Left ventricle myocardium superior (tissue), 1 donor: ENCODE data around the gene FLNA. TPM values are rescaled to one million over a fixed set of nuclear protein-coding genes. Genes with fewer than 3 reads are reported as not detected.
"Not testable (repeated sequence)": the region's sequence is repeated elsewhere in the genome, so short reads cannot be mapped to it uniquely, and the experiment has no call there.

Experiments used
- ATAC-seq: fragments of 200-7000 bp; cut with Tn5 transposase; one replicate; pipeline ENCODE4 v1.9.1; 2020; ENCODE audit warnings: mild to moderate bottlenecking, moderate library complexity
- DNase-seq: peaks from one replicate; pipeline ENCODE4 v3.0.0-alpha.2; 2020
- intact Hi-C: fragments of 100-400 bp; cut with micrococcal nuclease; formaldehyde crosslinking; loops from one replicate; pipeline ENCODE4 v1.11.0; 2022
- total RNA-seq: library from RNA; stranded (reverse); fragmentation: NEBNext Ultra II Directional; extraction: Animal tissue kit (Norgen Biotek cat#: 25700); gene quantifications from one replicate; pipeline ENCODE4 v1.2.1, GENCODE V29; 2021
- donor health status: DM: no; HTN: yes; CAD: no; lungs with severe emphysema.

Gene FLNA
- total RNA-seq, 1 donor from 2014 or later, result 228 TPM

DNA sequence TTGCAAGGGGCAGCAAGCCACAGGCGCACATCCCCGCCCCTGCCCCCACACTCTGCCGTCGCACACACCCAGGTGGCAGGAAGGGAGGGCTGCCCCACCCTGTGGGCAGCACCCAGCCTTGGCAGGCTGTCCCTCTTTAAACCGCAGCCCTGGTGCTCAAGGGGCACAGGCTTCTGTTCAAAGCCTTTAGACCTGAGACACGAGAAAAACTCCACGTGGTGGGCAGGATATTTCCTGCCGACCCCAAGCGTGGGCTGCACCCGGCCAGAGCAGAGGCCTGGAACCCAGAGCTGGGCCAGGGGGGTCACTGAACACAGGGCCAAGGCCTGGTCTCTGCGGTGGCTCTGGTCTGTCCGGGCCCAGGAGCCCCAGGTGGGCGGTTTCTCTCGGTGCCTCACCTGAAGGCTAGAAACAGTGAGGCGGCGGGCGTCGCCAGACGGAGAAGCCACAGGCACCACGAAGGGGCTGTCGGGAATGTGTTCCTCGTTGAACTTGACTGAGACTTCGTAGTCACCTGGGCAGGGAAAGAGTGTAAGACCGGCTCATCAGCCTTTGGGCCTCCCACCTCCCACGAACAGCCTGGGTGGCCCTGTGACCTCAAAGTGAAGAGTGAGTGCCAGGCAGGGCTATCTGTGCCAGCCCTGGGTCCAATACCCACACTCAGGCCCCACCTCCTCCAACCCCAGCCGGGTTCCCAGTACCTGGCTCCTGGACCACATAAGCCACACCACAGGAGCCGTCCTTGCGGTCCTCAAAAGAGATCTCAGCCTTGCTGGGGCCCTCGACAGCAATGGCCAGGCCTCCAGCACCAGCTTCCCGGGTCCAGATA lies 23.0 kb downstream of the FLNA start:
- intact Hi-C loops, result no loop called here
- peak; percentile 25 for DNase-seq
- no peak for ATAC-seq

DNA sequence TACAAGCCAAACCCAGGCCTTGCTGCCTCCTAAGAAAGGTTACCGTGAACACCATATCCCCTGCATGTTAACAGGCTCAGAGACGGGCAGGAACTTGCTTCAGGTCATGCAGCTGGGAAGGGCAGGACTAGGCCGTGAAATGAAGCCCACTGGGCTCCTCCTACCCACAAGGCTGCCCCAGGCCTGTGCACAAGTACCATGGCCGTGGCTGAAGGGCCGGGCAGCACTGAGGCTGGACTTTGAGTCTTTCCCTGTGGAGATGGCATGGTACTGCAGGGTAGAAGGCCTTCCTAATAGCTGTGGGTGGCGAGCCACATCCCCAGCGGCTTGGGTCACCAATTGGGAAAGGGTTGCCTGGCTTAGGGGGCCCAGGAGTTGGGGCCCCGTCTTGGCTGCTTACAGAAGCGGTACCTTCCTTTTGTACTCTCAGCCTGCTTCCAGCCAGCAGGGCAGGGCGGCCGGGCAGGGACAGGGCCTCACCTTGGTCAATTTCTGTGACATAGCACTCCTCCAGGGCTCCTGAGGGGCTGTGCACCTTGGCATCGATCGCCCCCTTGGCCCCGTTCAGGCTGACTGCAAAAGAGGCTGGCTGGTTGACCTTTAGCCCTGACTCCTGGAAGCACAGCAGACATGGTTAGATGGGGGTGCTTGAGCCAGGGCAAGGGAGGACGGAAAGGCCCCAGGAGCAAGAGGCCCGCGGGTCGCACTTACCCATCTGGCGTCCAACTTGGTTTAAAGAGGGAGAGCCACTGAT lies 23.8 kb downstream of the FLNA start:
- ATAC-seq (no peak), DNase-seq (peak; percentile 12)
- intact Hi-C loops, result no loop called here

DNA sequence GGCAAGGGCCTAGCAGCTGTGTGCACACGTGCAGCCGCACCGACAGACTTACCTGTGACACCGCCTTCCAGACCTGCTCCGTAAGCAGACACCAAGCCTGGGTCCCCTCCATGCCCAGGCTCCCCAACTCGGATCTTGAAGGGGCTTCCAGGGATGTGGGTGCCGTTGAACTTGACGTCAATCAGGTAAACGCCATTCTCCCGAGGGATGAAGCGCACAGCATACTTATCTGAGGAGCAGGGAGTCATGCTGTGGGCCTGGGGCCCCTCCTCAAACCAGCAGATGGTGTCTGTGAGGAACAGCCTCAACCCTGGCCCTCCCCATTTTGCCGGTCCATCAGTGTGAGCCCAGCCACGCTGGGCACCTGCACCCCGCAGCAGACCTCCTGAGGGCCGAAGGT lies 24.5 kb downstream of the FLNA start:
- ATAC-seq, result no peak
- peak; percentile 9 for DNase-seq
- intact Hi-C loops, result no loop called here

DNA sequence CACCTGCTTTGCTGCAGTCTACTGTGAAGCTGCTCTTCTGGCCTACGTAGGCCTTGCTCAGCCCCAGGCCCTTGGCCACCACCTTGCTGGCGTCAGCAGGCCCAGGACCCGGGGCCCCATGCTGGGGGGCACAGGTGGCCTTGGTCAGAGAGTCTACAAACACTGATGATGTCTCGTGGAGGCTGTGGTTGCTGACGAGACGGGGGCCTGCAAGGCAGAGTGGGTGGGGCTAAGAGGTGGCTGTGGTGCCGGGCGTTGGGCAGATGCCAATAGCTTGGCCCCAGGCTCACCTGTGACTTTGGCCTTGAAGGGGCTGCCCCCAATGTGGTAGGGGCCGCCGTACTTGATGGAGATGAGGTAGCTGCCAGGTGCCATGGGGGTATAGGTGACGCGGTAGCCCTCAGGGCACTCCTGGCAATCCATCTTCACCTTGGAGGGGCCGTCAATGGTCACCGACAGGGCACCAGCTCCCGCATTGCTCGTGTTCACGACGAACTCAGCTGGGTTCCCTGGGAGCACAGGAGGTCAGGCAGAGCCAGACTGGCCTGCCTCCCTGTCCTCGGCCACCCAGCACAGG lies 25.0 kb downstream of the FLNA start:
- intact Hi-C loops, result no loop called here
- ATAC-seq (no peak), DNase-seq (peak; percentile 19)

DNA sequence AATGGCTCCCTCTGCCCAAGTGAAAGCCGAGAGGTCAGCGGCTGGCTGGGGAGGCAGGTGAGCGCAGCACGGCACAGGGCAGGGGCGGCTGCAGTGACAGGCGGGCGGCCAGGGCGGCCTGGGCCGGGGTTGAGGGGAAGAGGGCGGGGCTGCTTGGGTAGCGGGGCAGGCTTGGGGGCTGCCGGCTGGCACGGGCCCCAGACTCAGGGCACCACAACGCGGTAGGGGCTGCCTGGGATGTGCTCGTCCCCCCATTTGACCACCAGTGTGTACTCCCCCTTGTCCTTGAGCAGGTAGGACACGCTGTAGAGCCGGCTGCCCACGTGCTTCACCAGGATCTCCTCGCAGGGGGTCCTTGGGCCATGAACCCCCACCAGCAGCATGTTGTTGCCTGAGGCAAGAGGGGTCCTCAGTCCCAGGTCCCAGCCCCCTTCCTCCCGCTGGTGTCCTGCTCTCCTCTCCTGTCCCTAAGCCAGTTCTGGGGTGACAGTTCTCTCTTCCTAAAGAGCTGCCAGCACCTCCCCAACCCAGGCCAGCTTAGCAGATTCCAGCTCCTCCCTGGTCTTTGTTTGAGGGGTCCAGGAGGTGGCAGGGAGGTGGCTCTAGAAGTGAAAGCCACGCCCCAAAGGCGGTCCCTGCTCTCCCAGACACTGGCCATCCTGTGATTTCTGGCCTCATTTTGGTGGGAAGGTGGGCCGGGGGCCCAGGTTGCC lies 25.6 kb downstream of the FLNA start:
- no peak for ATAC-seq
- peak; percentile 29 for DNase-seq
- intact Hi-C loops, result no loop called here

- intact Hi-C loops, result no loop called here
- DNase-seq (peak; percentile 19), ATAC-seq (peak; percentile 3)
Observed at GRCh38 chrX:154348114-154348531, 26.3 kb downstream of the FLNA start.

GRCh38 chrX:154343620-154344019 lies 30.8 kb downstream of the FLNA start:
- intact Hi-C loops, DNase-seq: not testable (repeated sequence)
- peak; percentile 23 for ATAC-seq

GRCh38 chrX:154343063-154343462 lies 31.4 kb downstream of the FLNA start:
- intact Hi-C loops, DNase-seq: not testable (repeated sequence)
- ATAC-seq, result peak; percentile 2

DNA sequence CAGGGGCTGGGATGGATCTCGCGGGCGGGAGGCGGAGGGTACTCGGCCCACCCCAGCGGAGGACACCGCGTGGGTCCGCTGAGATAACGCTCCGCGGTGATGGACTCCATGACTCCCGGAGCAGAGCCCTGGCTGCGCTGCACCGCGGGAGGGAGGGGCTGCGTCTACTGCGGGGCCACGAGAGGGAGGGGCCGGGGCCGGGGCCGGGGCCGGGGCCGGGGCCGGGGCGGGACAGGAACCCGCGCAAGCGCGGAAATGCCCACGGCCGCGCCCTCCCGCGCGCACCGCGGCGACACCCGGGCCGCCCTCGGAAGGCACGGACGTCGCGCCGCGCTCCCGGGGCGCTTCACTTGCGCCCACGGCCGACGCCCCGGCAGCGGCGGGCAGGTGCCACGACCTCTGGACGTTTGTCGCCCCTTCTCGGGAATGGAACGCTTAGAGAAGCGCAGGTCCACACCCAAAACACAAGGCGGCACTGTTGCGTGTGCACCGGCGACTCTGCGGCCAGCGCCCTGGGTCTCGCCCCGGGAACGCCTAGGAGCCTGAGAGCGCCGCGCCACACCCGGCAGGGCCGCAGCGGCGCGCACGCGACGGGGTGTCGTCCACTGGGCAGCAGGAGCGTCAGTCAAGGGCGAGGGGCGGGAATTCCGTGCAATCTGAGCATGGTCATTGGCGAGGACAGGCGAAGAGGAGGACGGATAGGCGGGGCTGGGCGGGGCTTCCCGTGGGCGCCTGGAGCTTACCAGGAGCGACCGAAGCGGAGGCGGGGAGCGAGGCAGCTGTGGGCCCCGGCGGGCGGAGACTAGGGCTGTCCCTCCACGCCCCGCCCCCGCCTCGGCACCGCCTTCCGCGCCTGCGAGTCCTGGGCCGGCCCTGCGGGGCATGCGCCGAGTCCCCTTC lies 32.8 kb downstream of the FLNA start:
- DNase-seq, intact Hi-C loops: not testable (repeated sequence)
- ATAC-seq, result peak; percentile 86

DNA sequence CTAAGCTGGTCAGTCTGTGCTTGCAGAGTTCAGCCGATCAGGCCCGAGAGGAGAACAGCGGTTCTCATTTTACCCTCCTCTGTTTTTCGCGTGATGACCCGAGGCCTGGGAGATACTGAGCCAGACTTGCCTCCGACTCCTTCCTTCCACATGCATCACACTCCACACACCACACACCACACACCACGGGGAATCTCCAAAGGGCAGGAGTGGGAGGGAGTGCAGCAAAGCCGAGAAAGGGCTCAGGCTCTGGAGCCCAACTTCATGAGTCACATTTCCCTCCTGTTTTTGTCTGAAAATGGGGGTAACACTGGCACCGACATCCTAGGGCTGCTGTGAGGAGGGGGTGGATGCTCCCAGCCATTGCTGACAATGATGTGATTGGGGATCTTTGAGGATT lies 39.9 kb downstream of the FLNA start:
- DNase-seq, result no peak
- no peak for ATAC-seq
- intact Hi-C loops, result no loop called here

- ATAC-seq (no peak), DNase-seq (no peak)
- intact Hi-C loops, result no loop called here
Observed at GRCh38 chrX:154333837-154334271, 40.6 kb downstream of the FLNA start.

DNA sequence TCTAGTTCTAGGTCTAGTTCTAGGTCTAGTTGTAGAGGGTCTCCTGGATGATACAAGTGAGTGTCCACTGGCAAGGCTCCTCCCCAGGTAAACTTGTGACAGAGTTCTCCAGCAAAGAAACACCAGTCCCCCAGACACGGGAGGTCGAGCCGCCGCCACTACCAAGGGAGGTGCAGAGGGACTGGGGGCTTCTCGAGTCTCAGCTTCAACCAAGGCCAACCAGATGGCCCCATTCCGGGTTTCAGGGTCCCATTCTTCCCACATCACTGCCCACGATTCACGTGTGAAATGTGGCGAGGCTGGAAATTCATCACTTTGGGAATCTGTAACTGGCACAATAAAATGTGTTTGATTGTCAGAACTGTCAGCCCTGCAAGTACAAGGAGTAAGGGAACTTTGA lies 41.3 kb downstream of the FLNA start:
- no peak for DNase-seq
- no peak for ATAC-seq
- intact Hi-C loops, result no loop called here

GRCh38 chrX:154332561-154332960 lies 41.9 kb downstream of the FLNA start:
- intact Hi-C loops, result no loop called here
- no peak for ATAC-seq

GRCh38 chrX:154329294-154329693 lies 45.1 kb downstream of the FLNA start:
- intact Hi-C loops, result no loop called here
- DNase-seq (no peak), ATAC-seq (no peak)

More at GRCh38 chrX:154332561-154332960, 41.9 kb downstream of the FLNA start:
- DNase-seq, result no peak

DNA sequence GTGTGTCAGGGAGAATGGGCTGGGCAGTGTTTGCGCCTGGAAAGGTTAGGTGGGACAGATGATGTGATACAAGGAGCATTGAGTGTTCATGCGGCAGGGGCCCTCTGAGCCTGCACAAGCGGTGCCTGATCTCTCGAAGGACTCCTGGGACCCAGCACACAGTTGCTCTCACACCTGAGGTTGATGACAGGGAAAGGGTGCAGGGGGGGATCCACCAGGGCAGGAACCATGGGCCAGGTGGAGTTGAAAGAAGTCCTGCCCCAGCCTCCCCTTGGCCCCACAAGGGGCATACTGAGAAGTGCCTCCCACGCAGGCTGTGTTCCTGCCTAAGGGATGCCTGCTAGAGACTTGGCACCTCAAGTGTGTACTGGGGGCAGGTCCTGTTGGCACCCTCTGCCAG lies 45.8 kb downstream of the FLNA start:
- intact Hi-C loops, result no loop called here
- ATAC-seq (peak; percentile 7), DNase-seq (no peak)

DNA sequence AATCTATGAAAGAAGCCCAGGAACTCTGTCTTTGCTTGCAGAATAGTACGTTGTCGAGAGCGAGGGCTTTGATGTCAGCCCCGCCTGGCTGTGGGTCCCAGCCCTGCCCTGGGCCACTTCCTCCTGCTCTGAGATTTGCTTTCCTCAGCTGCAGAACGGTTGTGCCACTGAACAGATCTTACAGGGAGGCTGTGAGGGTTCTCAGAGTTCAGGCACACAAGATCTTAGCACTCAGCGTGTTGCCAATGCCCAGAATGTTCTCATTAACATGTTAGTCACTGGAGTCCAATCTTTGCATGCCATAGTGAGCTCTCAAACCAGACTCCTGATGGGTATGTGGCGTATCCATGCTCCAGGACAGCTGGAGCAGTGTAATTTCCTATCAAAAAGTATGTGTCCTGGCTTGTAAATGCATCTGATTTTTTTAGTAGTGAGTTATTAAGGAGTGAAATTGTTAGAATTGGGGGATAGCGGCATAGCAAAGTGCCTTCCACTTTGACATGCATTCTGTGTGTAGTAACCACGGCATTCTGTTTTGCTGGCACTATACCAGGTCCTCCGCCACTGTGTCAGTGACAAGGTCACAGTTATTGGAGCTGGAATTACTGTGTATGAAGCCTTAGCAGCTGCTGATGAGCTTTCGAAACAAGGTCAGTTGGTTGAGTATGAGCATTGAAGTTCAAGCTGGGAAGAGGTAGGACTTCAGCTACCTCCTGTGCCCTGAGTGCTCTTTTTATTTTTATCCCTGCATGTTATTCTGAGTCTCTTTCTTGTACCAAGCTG lies 47.2 kb downstream of the FLNA start:
- ATAC-seq, result peak; percentile 76
- no peak for DNase-seq
- intact Hi-C loops, result no loop called here

GRCh38 chrX:154325541-154325940 lies 48.9 kb downstream of the FLNA start:
- no peak for DNase-seq
- no peak for ATAC-seq
- intact Hi-C loops, result no loop called here

DNA sequence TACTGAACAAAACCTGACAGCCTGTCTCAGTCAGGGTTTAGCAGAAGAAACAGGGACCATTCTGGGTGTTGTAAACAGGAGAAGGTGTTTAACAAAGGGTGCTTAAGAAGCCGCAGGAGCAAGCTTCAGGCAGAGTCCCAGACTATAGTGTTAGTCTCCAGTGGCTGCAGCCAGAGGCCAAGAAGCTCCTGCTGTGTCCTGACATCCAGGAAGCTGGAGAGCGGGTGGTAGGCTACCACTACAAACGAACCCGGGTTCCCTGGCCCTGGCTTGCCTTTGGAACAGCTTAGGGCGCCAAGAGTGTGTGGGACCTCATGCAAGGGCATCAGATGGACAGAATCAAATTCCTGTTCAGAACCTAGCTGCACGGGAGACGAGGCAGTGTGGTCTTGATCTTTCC lies 50.9 kb downstream of the FLNA start:
- ATAC-seq, result no peak
- intact Hi-C loops, result no loop called here
- DNase-seq, result no peak
